Neutrophil (primary cell): Measurements from ENCODE around the gene FXYD4.

Source experiments
- H3K27ac ChIP-seq: fragments of 200-600 bp; sonication (generic); 2 replicates; pipeline ENCODE4 v1.5.1; 2016; ENCODE audit warnings: mild to moderate bottlenecking, moderate library complexity
- H3K27me3 ChIP-seq: fragments of 200-600 bp; sonication (generic); 2 replicates; pipeline ENCODE4 v1.6.0; 2016; ENCODE audit warnings: mild to moderate bottlenecking
- H3K36me3 ChIP-seq: fragments of 200-600 bp; sonication (generic); 2 replicates; pipeline ENCODE4 v1.5.1; 2017
- H3K4me1 ChIP-seq, 2 experiments: fragments of 200-600 bp in 1 of 2; sonication (generic) in 1 of 2; 1 replicate in 1 of 2; 2 replicates in 1 of 2; pipeline versions ENCODE4 v1.5.1 to v1.6.1; 2013 to 2016; ENCODE audit warnings: low read depth in 1 of 2, low read length in 1 of 2, mild to moderate bottlenecking in 1 of 2, moderate library complexity in 1 of 2; ENCODE audit not compliant: control insufficient read depth in 1 of 2, insufficient read depth in 1 of 2
- H3K4me3 ChIP-seq, 2 experiments: fragments of 200-600 bp in 1 of 2; sonication (generic) in 1 of 2; 1 replicate in 1 of 2; 2 replicates in 1 of 2; pipeline ENCODE4 v1.5.1; 2013 to 2016; ENCODE audit warnings: low read depth in 1 of 2, low read length in 1 of 2, mild to moderate bottlenecking in 1 of 2, moderate library complexity in 1 of 2
- H3K9me3 ChIP-seq: fragments of 200-600 bp; sonication (generic); 2 replicates; pipeline ENCODE4 v1.5.1; 2016
- TF ChIP-seq, protein P1 (sequence below): fragments of 200-600 bp; sonication (generic); IDR thresholded peaks from 2 replicates; pipeline ENCODE4 v1.5.1; 2016; ENCODE audit warnings: antibody characterized with exemption

The FXYD4 gene

DNA sequence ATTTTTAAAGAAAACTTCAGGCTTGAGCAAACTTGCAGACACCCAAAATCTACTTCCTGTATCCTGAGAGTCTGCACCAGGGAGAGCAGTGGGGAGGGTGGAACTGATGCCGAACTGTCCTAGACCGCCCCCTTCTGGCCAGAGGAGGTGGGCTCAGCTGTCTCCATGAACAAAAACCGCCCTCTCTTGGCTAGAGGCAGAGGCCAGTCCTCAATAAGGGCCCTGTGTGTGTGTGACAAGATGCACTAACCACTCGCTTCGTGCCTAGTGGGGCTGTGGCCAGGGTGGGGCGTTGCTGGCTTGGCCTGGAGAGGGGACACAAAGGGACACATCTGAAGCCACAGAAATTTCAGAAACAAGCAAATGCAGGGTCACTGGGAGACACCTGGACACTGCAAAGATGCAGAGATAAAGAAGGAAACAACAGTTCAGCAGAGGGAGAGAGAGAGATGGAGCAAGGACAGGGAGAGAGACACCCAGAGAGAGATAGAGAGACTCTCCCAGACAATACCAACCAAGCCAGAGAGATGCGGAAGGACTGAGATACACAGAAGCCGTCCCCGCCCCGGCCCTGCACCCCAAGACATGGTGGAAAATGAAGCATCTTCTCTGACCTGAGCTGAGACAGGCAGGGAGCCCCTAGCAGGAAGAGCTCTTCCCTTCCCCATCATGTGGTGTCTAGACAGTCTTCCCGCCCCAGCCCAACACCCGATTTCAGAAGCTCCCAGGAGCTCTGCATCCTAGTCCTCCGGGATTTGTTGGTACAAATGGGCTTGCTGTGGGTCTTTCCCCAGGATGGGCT, 22.7 kb upstream of the FXYD4 start:
- H3K36me3 ChIP-seq = no peaks in the 10 kb centered on the region
- no peak overlapping the region for H3K27ac ChIP-seq
- TF ChIP-seq, protein P1, sequence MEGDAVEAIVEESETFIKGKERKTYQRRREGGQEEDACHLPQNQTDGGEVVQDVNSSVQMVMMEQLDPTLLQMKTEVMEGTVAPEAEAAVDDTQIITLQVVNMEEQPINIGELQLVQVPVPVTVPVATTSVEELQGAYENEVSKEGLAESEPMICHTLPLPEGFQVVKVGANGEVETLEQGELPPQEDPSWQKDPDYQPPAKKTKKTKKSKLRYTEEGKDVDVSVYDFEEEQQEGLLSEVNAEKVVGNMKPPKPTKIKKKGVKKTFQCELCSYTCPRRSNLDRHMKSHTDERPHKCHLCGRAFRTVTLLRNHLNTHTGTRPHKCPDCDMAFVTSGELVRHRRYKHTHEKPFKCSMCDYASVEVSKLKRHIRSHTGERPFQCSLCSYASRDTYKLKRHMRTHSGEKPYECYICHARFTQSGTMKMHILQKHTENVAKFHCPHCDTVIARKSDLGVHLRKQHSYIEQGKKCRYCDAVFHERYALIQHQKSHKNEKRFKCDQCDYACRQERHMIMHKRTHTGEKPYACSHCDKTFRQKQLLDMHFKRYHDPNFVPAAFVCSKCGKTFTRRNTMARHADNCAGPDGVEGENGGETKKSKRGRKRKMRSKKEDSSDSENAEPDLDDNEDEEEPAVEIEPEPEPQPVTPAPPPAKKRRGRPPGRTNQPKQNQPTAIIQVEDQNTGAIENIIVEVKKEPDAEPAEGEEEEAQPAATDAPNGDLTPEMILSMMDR = peak; percentile 94
- no peaks in the 10 kb centered on the region for H3K9me3 ChIP-seq
- peaks cover 41% of the 10 kb centered on the region for H3K27me3 ChIP-seq
- H3K4me3 ChIP-seq = no peak overlapping the region
- H3K4me1 ChIP-seq = peaks cover 8 to 10% of the 10 kb centered on the region in 2 experiments

DNA sequence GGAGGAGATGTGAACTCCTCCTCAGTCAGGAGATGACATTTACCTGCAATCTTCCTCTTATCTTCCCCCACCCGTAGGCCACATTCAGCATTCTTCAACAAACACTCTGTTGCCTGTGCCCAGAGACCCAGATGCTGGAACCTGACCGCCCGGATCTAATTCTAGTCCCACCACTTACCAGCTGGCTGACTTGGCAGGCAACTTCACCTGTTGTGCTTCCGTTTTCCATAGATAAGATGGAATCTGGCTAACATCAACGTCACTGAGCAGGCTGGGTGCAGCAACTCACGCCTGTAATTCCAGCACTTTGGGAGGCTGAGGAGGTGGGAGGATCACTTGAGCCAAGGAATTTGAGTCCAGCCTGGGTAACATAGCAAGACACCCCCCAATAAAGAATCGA, 21.3 kb upstream of the FXYD4 start:
- TF ChIP-seq, protein P1 = no peak
- no peak overlapping the region for H3K4me3 ChIP-seq
- H3K4me1 ChIP-seq = peaks cover 8 to 10% of the 10 kb centered on the region in 2 experiments
- no peaks in the 10 kb centered on the region for H3K9me3 ChIP-seq
- H3K27me3 ChIP-seq = peaks cover 44% of the 10 kb centered on the region
- no peaks in the 10 kb centered on the region for H3K36me3 ChIP-seq
- no peak overlapping the region for H3K27ac ChIP-seq

DNA sequence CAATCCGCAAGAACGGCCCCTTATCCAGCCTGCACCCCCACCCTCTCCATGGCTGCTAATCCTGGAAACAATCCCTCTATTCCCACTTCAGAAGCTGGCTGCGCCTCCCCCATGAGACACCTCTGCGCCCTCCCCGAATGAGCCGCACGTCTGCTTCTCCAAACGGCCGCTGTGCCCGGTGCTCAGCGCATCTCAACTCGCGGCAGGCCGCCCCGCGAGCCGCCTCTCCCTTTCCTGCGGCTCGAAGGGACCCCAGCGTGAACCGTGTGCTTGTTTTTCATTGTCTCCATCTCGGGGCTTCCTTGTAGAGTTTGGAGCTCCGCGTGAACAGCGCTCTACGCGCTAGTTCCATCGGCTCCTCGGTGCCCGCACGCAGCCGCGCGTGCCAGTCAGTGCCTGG, 20.8 kb upstream of the FXYD4 start:
- peaks cover 44% of the 10 kb centered on the region for H3K27me3 ChIP-seq
- no peak overlapping the region for H3K4me3 ChIP-seq
- no peak overlapping the region for H3K27ac ChIP-seq
- H3K36me3 ChIP-seq = no peaks in the 10 kb centered on the region
- peaks cover 8 to 10% of the 10 kb centered on the region in 2 experiments for H3K4me1 ChIP-seq
- TF ChIP-seq, protein P1 = no peak
- H3K9me3 ChIP-seq = no peaks in the 10 kb centered on the region

DNA sequence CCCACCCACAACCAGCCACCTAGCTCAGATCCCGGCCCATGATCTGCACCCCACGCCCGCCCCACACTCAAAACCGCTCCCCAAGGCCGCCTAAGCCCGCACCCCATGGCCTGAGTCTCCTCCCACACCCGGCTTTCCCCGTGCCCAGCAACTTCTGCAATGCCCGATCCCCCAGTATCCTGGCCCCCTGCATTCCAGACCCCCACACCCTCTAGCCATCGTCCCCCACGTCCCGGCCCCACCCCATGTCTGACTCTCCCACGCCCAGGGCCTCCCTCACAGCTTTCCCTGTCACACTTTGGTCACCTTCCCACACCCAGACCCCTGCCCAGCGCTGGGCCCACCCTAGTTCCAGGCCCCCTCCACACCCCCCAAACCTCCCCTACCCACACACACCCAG, 20.1 kb upstream of the FXYD4 start:
- H3K27me3 ChIP-seq = peaks cover 44% of the 10 kb centered on the region
- no peak overlapping the region for H3K4me3 ChIP-seq
- H3K9me3 ChIP-seq = no peaks in the 10 kb centered on the region
- peaks cover 8 to 10% of the 10 kb centered on the region in 2 experiments for H3K4me1 ChIP-seq
- no peaks in the 10 kb centered on the region for H3K36me3 ChIP-seq
- H3K27ac ChIP-seq = no peak overlapping the region
- TF ChIP-seq, protein P1 = no peak

DNA sequence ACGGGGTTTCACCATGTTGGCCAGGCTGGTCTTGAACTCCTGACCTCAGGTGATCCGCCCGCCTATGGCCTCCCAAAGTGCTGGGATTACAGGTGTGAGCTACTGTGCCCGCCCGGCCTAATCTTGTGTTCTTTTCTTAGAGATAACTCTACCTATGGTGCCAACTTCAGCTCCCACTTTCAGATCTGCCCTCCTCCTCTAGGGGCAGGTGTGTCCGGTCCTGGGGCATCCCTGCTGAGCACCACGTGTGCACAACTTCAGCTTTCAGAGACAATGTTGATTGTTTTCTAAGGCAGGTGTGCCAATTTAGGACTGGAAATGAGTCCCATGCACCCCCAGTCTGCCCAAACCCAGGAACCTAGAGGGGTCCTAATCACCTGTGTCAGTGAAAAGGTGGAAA, 18.5 kb upstream of the FXYD4 start:
- H3K36me3 ChIP-seq = no peaks in the 10 kb centered on the region
- TF ChIP-seq, protein P1 = no peak
- no peak overlapping the region for H3K4me3 ChIP-seq
- H3K27ac ChIP-seq = no peak overlapping the region
- peaks cover 7% of the 10 kb centered on the region in 2 experiments for H3K4me1 ChIP-seq
- H3K9me3 ChIP-seq = no peaks in the 10 kb centered on the region
- H3K27me3 ChIP-seq = peaks cover 44% of the 10 kb centered on the region
